ENCODE measurements around the gene CIC. TPM values are rescaled to one million over a fixed set of nuclear protein-coding genes. Genes with fewer than 3 reads are reported as not detected.

CIC gene
- total and polyA plus RNA-seq, 10 of the 15 experiments (the other 5 are each of a cell fraction or from before 2014, with no cell fraction given) = 0.18 to 50.6 (median 7.1) TPM

GRCh38 chr19:42301646-42302203 lies 32.7 kb downstream of the CIC start, which contains the start of gene PRR19:
PRR19 (plus strand) TSS chr19:42302132; CDS start chr19:42309585, 7,453 bp downstream.
- ChIA-PET RAD21 (ENCODE audit: unreplicated experiment) (interaction anchor here (0.9 to 1.2 kb wide), 4 partner anchors 20 to 173 kb away, joined by 3 to 4 read pairs (median 4); no protein-coding TSS in a partner anchor), CTCF (interaction anchor here (1.4 to 1.7 kb wide), 2 partner anchors 169 to 193 kb away, joined by 6 read pairs; partner anchors contain the start of gene POU2F2), SMC1A (ENCODE audit: uncharacterized antibody, unreplicated experiment) (interaction anchor here (1.0 to 1.3 kb wide), 2 partner anchors 22 to 59 kb away, joined by 3 to 4 read pairs; partner anchors contain the start of gene GSK3A), POLR2A (interaction anchor here (1.0 kb wide), 1 partner anchor 82 kb away, joined by 5 read pairs; the partner anchor contains the start of gene ZNF526)
- Histone ChIP-seq H3K9me3 (replicated peaks; ENCODE audit: control insufficient read depth, insufficient read depth, low read length) (no peaks in the 10 kb centered on the region), H3K79me2 (ENCODE audit: control insufficient read depth, insufficient read depth, low read length) (no peaks in the 10 kb centered on the region; the same call in 1 of the 2 replicates), H4K20me1 (ENCODE audit: control insufficient read depth, insufficient read depth) (no peaks in the 10 kb centered on the region), H2AFZ (ENCODE audit: control insufficient read depth, low read depth, low read length) (peak within 1 kb of the TSS; percentile 98), H3K27me3 (replicated peaks in 1 of 2; ENCODE audit: control insufficient read depth in 2 of 2, insufficient read depth in 2 of 2, low read length in 1 of 2) (no peaks in the 10 kb centered on the region), H3K36me3 (ENCODE audit: control insufficient read depth in 2 of 2, insufficient read depth in 2 of 2, low read length in 1 of 2) (0 out of 4 replicates have a peak, but pooled peaks cover 0 to under 1% of the 10 kb centered on the region in 2 experiments), H3K27ac (ENCODE audit: control insufficient read depth, insufficient read depth) (peak within 1 kb of the TSS; percentile 61), H3K4me3 (peak within 1 kb of the TSS; percentile 71), H3K4me2 (ENCODE audit: control insufficient read depth, insufficient read depth) (peak within 1 kb of the TSS; percentile 96), H3K9ac (ENCODE audit: control insufficient read depth, insufficient read depth, low read length) (peak within 1 kb of the TSS; percentile 75), H3K4me1 (ENCODE audit: control insufficient read depth, insufficient read depth, low read length) (peaks cover 7% of the 10 kb centered on the region)
- intact Hi-C loops (cut with micrococcal nuclease; ENCODE audit: unreplicated experiment) (no loop called here), in situ Hi-C loops (cut with MboI) (no loop called here)
- ATAC-seq = peak; percentile 59
- FAIRE-seq = no peak
- no peak for DNase-seq (ENCODE audit: low read depth, low spot score)
- WGBS (ENCODE audit: insufficient coverage, insufficient replicate concordance, low lambda C conversion rate, missing lambda C conversion rate) = 5% methylated on average over 21 of the region's 21 CpGs
- BruUV-seq (replicated peaks) = TSS peak; percentile 84
- TF ChIP-seq ZNF274 (IDR thresholded peaks at IDR 0.05; ENCODE audit: insufficient read depth, insufficient read length) (no peak), PAX5 (IDR thresholded peaks at IDR 0.05; ENCODE audit: borderline replicate concordance, low read depth, low read length) (no peak), IRF4 (IDR thresholded peaks at IDR 0.05; ENCODE audit: low read depth, low read length) (no peak), MTA3 (IDR thresholded peaks at IDR 0.05; ENCODE audit: borderline replicate concordance, low read length) (no peak), CHD2 (IDR thresholded peaks at IDR 0.05; ENCODE audit: borderline replicate concordance, low read depth, low read length) (no peak), BRCA1 (IDR thresholded peaks at IDR 0.05; ENCODE audit: low read depth, low read length) (no peak), CREM (IDR thresholded peaks at IDR 0.05; ENCODE audit: low read depth) (no peak), MTA2 (IDR thresholded peaks at IDR 0.05; ENCODE audit: low read depth) (no peak), BACH1 (IDR thresholded peaks at IDR 0.05; ENCODE audit: borderline replicate concordance) (no peak), ATF2 (IDR thresholded peaks at IDR 0.05; ENCODE audit: low read length) (no peak), CEBPB (IDR thresholded peaks at IDR 0.05; ENCODE audit: borderline replicate concordance in 1 of 2, low read depth in 2 of 2, low read length in 2 of 2) (no peak), FOXM1 (IDR thresholded peaks at IDR 0.05; ENCODE audit: low read depth, low read length) (no peak), SMAD5 (IDR thresholded peaks at IDR 0.05; ENCODE audit: low read depth) (no peak), MYB (IDR thresholded peaks at IDR 0.05; ENCODE audit: borderline replicate concordance, low read depth, low read length) (no peak), KAT2A (conservative IDR thresholded peaks at IDR 0.05; ENCODE audit: control insufficient read depth, low read depth, low read length) (no peak), ESRRA (IDR thresholded peaks at IDR 0.05; ENCODE audit: low read length) (no peak), TAF1 (IDR thresholded peaks at IDR 0.05; ENCODE audit: borderline replicate concordance, low read depth, low read length) (no peak), YBX1 (IDR thresholded peaks at IDR 0.05) (no peak), YY1 (IDR thresholded peaks at IDR 0.05; ENCODE audit: low read depth, low read length) (no peak)

All from GM12878 (cell line).